NCI-H2196 (cell line): Measurements from ENCODE around the gene FIG4.
"Not testable (repeated sequence)": the region's sequence is repeated elsewhere in the genome, so short reads cannot be mapped to it uniquely, and the experiment has no call there.

Experiments
- DNase-seq: peaks from one replicate; lab custom pipeline; 2025; ENCODE audit not compliant: unreplicated experiment; lab: John Stamatoyannopoulos, UW

FIG4 gene

DNA sequence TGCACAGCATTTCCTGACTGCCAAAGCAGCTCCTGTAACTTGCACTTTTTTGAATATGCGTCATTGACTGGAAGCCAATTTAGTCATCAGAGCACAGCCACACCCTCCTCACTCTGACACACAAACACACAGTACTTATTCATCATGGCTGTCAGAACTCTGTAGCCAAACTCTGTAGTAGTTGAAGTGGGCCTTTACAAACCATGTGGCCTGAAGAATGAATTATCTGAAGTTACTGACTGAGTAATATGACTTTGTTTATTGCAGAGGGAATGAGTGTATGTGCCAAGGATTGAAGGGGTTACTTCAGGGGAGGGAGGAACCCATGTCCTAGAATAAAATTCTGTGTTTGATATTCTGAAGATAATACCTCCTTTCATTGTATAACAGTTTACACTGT is 102.7 kb downstream of the FIG4 start:
- peak; percentile 44 for DNase-seq

GRCh38 chr6:109794201-109794923 is 103.3 kb downstream of the FIG4 start:
- DNase-seq, result no peak

- DNase-seq, result no peak
Observed at GRCh38 chr6:109795994-109796555, 105.0 kb downstream of the FIG4 start.

DNA sequence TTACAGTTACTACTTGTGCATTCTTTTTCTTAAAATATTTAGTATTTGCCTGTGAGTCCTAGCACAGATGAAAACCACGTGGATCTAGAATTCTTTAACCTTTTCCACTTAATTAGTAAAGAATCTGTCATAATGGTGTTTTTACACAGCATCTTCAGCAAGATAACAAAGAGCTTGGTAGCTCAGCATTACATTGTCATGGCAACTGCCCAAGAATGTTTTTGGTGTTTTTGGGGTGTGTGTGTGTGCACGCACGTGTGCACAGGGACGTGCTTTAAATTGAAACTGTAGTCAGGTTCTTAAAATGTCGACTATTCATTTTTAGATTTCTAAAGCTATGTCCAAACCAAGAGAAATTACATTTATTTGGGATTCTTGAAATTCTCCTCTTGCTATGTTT is 108.0 kb downstream of the FIG4 start:
- no peak for DNase-seq

DNA sequence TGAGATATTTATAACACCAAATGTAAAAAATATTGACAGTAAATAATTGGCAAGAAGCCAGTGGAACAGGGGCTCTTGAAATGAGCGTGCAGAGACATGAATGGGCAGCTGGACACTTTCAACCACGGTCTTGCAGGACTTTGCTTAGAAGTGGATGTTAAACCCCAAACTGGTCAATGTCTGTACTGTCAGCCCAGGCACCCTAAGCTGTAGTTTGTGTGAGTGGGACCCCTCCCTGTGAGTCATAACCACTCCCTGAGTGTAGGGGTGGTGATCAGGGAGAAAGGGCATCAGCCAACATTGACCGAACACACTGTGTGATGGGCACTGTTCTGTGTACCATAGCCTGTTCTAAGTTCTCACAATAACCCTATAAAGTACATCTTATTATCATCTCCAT is 108.6 kb downstream of the FIG4 start:
- DNase-seq, result no peak

DNA sequence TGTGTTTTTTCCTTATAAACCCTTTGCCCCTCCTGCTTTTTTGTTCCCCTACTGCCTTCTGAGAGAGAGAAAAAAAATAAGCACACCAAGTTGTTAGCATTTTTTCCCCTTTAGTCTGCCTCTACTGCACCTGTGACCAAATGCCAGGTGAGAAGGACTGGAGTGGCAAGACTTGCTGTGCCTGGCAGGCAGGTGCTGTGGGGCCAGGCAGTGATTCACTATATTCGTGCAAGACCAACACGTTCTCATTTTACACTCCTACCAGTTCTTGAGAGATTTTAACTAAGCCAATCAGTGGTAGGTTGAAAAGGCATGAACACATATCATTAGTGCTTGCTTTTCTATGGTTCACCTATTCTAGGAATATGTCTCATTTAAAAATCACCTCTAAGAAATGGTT is 109.7 kb downstream of the FIG4 start:
- DNase-seq, result peak; percentile 12

DNA sequence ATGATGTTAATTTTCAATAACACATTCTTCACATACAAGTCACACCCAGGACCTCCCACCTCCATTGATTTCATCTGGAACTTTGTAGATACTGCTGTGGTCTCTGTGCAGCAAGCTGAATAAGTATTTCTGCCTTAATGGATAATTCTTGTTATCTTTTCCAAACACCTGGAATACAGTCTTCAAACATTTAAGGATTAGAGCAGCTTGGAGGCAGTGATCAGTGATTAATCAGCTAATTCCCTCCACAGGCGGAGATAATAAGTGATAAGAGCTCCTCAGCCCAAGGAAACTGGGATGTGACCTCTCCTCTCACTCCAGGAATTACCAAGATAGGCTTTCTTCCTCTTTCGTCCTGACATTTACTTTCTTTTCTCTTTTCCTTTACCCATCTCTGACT is 110.7 kb downstream of the FIG4 start:
- DNase-seq, result no peak

DNA sequence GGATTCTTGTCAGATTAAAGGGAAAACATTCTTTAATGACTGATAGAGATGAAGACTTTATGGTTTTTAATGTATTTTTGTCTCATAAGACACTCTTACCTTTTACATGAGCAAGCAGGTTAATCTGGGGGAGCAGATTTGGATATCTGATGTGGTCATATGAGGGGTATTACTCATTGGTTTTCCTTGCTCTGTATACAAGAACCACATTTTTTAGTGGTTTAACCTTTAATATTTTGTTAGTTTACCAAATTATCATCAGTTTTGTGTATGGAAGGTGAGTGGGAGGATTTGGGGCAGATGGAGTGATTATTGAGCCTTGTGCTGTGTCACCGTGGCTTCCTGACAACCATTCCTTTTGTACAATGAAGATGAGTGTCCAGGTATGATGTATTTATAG is 112.9 kb downstream of the FIG4 start:
- DNase-seq, result no peak

GRCh38 chr6:109807881-109808280 is 116.8 kb downstream of the FIG4 start:
- DNase-seq, result no peak

- DNase-seq, result no peak
Observed at GRCh38 chr6:109808837-109809236, 117.7 kb downstream of the FIG4 start.

GRCh38 chr6:109815054-109815453 is 124.0 kb downstream of the FIG4 start:
- no peak for DNase-seq

DNA sequence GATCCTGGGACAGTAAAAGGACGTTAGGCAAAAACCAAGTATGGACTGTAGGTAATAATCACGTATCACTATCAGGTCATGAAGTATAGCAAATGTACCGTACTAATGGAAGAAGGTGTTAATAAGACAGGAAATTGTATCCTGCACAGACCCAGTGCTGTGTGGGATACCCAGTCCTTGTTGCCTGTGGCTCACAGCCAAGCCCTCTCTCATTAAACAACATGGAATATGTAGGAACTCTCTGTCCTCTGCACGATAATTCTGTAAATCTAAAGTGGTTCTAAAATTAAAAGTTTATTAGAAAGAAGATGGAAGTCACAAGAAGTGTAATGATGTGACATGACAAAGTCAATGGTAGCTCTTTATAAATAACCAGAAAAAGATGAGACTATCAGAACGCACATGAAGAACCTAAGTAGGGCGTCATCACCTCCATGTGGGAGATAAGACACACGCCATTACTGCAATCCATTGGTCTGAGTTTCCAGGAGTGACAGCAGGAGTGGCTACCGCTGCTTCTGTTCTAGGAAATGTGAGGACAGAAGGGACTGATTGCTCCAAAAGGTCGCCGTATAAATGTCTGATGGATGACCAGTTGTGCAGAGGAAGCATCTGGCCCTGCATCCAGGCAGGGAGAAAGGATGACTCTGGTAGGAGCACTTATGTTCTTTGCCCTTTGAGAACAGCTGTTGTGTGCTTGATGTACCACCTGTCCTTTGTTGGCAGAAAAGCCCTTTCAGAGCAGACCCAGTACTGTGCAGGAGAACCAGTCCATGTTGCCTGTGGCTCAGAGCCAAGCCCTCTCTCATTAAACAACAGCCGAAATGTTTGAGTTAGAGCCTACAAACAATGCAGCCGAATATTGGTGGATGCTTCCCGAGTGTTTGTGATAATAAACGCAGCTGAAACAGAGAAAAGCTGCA is 125.6 kb downstream of the FIG4 start:
- DNase-seq, result peak; percentile 92

DNA sequence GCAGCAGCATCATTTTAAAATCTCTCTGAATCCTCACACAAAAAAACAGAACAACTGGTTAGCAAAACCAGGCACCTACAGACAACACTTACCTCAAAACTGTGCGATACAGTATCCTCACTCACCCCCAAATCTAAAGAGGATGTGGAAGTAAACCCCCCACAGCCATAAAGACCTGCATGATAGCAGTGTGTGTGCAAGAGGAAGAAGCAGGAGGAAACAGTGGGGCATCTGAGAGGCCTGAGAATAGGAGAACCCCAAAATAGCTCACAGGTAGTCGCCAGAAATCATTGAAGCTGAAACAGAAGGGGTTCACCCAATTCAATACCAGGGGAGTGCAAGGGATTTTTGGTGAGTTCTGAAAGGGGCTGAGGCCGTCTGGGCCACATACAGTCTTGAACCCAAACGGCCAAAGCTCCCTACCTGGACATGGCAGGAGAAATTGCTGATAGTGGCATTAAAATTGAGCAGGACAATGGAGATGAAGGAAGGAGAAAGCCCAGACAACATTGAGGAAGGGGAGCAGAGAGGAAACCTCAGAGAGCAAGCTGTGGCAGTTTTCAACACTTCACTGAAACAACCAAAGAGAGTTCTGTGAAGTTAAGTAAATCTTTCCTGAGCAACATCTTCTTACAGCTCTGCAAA is 129.7 kb downstream of the FIG4 start:
- DNase-seq, result no peak

DNA sequence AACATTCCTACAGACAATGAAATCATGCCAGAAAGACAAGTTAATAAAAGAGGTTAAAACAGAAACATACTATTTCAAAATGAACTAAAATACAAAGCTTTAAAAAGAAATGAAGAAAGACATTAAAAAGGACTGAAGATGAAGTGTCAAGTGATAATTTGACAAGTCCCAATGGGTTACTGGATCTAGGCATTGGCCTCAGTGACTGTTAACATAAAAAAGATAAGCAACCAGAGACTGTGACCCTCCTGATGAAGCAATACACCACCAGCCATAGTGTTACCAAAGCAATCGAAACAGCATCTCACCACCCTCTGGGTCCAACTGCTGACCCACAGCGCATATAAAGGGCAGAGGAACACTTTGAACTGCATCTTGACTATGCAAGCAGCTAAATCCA is 130.3 kb downstream of the FIG4 start:
- DNase-seq, result no peak

- DNase-seq, result no peak
Observed at GRCh38 chr6:109824105-109824504, 133.0 kb downstream of the FIG4 start.

DNA sequence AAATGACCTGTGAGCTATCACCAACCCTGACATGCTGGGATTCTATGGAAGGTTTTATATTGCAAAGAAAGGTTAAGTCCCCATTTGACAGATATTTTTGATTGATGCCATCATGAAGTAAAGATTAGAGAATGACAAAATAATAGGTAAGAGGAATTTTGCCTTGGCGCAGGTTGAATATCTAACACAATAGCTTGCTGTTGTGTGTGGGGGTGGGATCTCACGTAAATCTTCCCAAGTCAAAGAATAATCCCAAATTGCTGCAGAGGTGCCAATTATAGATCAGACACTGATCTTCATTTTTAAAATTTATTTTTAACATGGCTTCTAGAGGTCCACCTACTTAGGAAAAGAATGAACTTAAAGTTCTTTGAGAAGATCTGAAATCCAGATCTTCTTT is 135.5 kb downstream of the FIG4 start:
- DNase-seq, result no peak

- not testable (repeated sequence) for DNase-seq
Observed at GRCh38 chr6:109831352-109831751, 140.3 kb downstream of the FIG4 start.

GRCh38 chr6:109834131-109834530 is 143.0 kb downstream of the FIG4 start:
- peak; percentile 18 for DNase-seq

- no peak for DNase-seq
Observed at GRCh38 chr6:109834595-109835437, 143.7 kb downstream of the FIG4 start.

- no peak for DNase-seq
Observed at GRCh38 chr6:109840034-109840433, 148.9 kb downstream of the FIG4 start.

DNA sequence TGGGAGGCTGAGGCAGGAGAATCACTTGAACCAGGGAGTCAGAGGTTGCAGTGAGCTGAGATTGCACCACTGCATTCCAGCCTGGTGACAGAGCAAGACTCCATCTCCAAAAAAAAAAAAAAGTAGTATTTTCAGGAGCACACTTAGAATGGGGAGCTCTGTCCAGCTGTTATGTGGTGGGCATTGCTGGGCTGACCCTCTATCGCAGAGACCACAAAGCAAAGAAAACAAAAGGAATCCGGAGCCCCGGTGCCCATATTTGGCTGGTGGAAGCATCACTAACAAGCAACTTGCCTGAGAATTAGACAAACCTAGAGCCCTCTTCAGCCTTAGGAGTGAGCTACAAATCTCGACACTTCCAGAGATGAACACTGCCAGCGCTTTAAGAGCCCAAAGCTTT is 149.7 kb downstream of the FIG4 start:
- DNase-seq, result no peak
